Inferior parietal cortex (tissue), 1 donor: Measurements from ENCODE around the gene HSDL1.
"Not testable (repeated sequence)": the region's sequence is repeated elsewhere in the genome, so short reads cannot be mapped to it uniquely, and the experiment has no call there.

Source experiments
- DNase-seq: peaks from one replicate; pipeline ENCODE4 v3.0.0-alpha.2; 2016; ENCODE audit errors: extremely low spot score

HSDL1 gene

DNA sequence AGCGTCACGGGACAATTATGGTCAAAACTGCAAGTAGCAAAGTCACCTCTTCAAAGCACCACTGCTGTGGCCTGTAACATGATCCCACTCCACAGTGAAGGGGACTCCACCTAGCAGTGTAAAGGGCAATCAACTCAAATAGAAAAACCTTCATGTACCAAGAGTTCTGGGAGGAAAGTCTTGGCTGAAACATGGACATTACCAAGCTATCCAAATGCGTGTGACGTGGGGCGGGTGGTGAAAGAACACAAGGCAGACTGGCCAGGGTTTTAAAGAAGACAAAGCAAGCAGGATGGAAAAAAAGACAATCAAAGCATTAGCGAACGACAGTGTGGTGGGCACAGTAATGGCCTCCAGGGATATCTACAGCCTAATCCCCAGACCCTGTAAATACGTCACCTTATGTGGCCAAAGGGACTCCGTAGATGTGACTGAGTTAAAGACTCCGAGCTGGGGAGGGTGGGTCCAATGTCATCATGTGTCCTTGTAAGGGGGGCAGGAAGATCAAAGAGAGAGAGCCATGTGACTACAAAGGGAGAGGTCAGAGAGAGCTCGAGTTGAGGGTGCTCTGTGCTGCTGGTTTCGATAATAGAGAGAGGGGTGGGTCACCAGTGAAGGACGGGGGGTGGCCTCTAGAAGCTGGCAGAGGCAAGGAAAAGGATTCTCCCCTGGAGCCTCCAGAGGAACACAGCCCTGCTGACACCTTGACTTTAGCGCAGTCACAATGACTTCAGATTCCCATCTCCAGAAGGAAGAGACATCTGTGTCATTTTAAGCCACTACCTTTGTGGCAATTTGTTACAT lies 6.0 kb downstream of the HSDL1 start:
- no peak for DNase-seq

DNA sequence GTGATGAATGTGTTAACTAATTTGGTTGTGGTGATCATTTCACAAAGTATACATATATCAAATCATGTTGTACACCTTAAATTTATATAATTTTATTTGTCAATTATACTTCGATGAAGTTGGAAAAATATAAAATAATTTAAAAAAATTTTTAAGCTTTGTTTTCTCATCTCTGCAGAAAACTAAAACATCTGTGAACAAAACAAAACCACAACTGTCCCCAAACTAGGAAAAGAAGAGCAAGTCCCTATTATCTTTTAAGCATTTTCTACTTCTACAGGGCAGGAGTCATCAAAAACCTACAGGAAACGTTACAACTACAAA lies 6.5 kb downstream of the HSDL1 start:
- no peak for DNase-seq

DNA sequence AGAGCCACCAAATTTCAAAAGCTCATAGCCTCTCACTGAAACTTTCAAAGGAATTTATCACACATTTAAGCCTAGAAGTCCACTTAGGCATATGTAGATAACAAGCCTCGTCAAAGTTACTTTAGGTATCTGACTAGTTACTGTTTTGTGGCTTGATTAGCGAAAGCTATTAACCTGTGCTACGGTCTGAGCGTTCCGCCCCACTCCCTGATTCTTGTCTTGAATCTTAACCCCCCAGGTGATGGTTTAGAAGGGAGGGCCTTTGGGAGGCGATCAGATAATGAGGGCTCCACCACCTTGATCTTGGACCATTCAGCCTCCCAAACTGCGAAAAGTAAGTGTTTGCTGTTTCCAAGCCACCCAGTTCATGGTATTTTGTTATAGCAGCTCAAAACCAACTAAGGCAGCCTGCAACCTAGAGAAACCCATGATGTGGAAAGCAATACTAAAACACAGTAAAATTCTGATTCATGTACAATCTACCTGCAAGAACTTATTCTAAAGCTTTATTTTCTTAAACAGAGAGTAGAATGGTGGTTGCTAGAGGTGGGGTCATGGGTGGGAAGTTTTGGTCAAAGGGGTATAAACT lies 7.1 kb downstream of the HSDL1 start:
- no peak for DNase-seq

DNA sequence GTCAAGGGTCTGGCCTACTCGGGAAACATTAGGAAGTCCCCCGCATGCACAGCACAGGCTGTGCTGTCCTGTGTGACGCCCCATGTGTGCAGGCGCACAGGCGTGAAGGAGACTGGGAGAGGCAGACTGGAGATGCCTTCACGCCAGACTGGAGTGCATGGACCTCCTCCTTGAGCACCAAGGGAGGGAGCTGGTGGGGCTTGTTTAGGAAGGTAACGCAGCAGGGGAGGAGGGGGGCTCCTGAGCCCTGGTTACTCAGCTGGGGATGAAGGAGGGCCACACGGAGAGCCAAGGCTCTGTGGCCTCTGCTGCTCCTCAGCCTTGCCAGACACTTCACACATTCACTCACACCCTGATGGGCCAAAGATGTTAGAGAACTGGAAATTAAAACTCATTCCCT lies 7.7 kb downstream of the HSDL1 start:
- no peak for DNase-seq

DNA sequence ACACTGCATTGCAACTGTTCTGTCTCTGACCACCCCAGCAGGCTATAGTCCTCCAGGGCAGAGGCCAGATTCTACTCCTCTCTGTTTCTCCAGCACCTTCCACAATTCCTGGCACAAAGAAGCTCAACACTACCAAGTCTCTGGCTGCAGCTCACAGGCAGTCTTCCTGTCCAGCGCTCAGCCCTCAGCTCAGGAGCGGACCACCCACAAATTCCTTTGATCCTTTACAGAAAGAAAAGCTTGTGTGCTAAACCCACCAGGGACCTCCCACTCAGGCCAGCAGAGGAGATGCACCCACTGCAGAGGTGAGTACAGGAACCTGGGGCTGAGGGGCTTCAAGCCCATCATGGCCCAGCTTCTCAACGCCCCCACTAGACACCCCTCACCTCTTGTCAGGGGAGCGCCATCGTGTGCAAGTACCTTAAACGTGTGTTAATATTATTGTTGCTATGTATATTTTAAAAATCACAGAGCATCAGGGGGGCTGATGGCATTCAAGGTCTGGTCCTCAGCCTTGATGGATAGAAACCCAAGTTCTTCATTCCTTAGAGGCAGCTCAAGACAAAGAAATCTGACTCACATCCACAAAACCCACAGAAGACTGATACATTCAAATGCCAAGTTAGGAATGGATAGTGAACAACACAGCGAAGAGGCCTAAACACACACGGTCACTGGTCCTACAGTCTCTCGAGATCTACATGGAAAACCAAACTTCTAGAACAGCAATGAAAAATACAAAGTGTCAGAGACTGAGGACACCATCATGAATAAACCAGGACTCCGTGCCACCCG lies 8.4 kb downstream of the HSDL1 start:
- no peak for DNase-seq

DNA sequence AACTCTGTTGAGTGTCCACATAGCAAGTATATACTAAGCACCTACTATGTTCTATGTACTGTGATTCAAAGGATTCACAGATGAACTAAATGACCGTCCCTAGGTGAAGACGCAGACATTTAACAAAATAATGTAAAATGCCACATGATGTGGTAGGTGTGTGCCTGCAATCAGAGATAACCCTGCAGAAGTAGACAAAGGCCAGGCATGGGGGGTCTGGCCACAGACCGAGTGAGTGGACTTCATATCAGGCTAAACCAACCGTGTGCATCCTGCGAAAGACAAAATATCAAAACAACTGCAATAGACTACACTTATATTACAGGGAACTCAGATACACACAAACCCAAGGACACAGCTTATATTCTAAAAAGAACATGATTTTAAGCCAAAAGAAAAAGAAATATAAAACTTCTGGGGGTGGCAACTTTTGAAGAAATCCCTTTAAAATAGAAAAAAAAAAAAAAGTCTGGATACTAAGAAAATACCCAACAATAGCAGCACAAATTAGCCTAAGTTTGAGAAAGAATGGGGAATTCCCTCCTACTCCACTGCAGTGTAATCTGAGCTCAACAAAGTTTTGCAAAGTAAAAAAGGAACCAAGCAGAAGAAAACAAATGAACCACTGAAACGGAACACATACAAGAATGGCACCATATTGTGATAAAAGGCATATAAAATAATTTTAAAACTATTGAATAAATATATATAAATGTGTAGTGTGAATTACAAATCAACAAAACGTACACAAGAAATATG lies 12.3 kb downstream of the HSDL1 start:
- no peak for DNase-seq

DNA sequence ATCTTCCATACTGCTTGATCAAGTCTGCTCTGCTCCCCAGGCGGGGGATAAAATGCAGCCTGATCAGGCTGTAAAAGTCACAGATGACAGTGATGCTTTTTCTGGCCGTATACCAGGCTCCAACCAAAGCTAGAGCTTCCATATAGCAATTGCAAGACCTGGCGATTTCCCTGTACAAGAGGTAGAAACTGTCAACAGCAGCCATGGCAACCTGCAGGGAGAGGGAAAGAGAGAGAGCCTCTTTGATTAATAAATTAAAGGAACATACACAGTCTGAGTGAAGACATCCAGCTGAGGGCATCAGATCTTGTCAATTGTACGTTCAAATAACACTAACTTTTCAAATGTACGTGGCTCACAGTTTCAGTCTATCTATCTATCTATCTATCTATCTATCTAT lies 13.9 kb downstream of the HSDL1 start:
- DNase-seq, result no peak

DNA sequence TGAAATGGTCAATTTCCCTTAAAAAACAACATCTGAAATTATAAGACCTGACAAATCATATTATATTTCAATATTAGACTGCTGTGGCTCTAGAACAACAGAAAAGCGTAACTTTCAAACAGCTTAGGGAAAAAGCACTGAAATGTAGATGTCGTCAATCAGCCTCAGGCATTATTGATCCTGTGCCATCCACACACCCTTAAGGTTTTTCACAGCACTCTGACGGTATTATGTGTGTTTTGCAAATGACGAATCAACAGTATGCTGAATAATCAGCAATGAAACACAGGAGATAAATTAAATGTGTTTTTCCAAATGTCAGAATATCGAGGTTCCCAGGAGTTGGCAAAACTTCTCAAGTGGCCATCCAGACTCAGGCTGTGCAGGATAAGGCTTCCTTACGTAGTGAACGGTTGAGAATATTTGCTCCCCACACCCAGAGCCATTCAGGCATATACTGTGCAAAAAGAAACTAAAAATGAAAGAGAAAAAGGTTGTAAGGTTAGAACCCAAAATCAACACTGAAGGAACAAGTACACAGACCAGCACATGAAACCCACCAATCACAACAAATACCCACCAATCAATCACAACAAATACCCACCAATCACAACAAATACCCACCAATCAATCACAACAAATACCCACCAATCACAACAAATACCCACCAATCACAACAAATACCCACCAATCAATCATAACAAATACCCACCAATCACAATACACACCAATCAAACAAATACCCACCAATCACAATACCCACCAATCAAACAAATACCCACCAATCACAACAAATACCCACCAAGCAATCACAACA lies 20.5 kb downstream of the HSDL1 start:
- DNase-seq, result no peak

DNA sequence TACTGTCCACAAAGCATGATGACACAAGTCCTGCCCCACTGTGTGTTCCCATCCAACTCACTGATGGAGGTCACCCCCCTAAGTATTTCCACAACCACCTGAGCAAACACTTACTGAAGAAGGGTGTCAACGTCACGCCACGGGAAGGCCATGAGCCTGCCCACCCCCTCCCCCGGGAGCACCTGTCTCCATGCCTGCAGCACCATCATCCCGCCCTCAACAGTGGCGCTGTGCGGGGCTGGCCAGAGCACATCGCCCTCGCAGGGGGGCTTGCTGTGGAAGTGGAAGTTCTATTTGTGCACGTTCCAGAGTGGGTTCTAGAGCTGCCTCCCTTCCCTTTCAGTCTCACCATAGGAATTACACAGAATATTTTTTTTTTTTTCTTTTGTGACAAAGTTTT lies 24.0 kb downstream of the HSDL1 start:
- DNase-seq, result no peak

DNA sequence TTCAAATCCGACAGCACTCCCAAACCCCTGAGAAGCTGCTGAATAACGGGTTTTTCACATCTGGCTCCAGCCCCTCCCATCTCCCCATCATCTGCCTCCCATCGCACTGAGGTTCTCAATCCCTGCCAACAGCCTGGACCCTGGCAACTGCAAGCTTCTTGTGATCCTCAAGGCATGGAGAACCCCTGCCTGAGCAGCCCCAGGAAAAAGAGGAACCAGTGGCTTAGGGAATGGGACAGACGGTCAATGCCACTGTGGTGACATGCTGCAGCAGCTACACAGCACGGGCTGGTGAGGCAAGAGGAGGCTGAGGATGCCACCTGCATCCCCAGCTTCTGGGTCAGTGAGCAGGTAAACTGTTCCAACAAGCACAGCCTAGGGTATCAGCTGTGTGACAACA lies 25.0 kb downstream of the HSDL1 start:
- DNase-seq, result no peak

DNA sequence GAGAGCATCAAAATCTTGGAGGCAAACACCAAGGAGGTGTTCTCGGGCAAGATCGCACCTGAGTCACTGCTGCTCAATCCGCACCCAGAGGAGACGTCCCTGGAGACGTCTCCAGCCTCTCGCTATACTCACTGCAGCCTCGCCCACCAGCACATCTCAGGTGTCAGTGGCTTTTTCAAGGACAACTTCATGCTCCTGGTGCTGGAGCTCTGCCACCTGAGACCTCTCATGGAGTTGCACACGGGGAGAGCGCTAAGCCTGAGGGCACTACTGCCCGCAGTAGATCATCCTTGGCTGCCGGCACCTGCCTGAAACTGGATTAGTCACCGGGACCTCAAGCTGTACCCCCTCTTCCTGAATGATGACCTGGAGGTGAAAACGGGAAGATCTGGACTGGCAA lies 25.6 kb downstream of the HSDL1 start:
- DNase-seq, result no peak

DNA sequence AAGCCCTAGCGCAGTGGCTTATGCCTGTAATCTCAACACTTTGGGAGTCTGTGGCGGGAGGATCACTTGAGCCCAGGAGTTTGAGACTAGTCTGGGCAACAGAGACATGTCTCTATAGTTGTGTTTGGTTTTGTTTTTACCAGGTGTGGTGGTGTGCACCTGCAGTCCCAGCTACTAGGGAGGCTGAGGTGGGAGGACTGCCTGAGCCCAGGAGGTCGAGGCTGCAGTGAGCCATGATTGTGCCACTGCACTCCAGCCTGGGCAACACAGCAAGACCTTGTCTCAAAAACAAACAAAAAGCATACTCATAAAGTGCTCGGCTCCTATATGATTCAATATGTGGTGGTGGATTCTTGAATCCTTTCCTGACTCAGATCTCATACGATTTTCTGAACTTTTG lies 26.7 kb downstream of the HSDL1 start:
- not testable (repeated sequence) for DNase-seq

DNA sequence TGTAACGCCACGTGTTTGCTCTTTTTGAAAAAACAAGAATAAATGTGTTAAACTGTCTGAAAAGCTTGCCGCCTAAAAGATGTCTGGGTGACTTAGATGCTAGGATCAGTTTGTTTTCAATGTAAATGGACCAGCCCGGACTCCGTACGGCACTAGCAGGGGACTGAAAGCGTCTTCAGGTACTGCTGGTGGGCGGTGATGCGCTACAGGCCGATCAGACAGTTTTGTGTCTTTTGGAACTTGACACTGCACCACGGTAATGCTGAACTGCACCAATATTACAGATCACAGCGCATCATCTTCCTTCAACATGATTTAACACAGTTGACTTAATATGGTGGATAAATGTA lies 27.5 kb downstream of the HSDL1 start:
- peak; percentile 60 for DNase-seq

DNA sequence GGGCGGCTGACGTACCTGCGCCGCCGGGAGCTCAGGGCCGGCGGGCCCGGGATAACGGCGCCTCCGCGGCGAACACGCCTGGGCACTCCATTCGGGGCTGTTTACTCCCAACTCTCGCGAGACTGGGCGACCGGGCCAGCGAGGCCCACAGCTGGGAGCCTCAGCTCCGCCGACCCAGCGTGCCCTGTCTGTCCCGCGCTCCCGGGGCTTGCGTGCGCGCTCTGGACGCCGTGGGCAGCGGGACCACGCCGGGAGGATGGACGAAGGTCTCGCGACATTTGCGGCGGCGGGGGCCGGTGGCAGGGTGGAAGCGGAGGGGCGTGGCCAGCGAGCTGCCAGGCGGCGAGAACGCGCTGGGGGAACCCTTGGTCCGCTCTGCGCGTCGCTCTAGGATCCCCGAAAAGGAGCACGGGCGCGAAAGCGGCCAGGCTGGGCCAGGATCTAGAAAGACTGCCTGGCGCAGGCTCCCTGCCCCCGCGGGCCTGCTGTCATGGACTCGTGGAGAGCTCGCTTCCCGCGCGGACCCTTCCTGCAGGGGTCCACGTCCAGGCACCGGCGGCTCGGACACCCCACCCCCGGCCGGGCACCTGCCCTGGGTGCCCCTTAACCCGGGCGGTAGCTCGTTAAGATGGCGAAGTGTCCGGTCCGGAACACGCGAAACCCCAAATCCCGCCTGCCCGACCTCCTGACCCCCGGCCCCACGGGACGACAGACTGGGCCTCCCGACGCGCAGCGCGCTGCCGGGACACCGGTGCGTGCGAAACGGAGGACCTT lies 28.1 kb downstream of the HSDL1 start, which contains the start of gene MBTPS1:
Gene MBTPS1 (minus strand): TSS at position 223 of the 774 bp plus-strand sequence. CDS start 15,159 bp downstream, outside the sequence.
- peak; percentile 97 for DNase-seq

DNA sequence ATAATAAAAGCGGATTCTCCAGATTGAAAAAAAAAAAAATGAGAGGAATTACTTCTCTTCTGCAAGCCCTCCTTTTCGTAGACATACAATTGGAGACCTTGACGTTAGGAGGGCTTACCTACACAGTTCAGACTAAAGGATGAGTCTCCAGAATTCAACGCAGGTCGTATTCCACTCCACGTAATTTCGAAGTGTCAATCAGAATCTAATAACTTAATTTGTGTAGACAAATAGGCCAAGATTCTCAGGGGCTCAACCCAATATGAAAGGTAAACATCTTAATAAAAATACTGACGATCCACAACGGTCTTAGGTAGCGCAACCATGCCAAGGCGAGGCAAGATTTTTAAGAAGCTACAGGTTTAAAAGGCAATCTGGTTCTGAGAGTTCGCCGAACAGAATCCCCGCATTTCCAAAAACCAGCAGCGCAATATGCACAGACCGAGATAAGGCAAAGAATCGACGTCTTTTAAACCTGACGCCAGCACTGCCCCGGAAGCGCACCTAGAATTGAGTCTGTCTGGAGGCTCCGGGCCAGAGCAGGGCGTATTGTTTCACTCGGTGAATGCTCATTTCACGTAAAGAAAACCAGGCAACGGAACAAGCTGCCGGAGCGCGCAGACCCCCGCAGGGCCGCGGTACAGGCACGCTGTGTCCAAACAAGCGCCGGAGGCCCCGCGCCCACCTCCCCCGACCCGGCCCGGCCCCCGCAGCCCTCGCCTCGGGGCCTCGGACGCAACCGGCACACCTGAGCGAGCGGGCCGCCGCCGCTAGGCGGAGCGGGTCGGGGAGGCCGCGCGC lies 28.9 kb downstream of the HSDL1 start:
- DNase-seq, result peak; percentile 59

DNA sequence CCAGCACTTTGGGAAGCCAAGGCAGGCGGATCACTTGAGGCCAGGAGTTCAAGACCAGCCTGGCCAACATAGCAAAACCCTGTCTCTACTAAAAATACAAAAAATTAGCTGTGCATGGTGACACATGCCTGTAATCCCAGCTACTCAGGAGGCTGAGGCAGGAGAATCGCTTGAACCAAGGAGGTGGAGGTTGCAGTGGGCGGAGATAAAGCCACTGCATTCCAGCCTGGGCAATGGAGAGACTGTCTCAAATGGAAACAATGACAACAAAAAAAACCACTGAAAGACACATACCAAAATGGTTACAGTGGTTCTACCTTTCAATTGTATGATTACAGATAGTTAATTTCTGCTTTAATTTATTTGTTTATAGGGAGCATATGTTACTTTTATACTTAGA lies 33.0 kb downstream of the HSDL1 start:
- DNase-seq, result not testable (repeated sequence)

DNA sequence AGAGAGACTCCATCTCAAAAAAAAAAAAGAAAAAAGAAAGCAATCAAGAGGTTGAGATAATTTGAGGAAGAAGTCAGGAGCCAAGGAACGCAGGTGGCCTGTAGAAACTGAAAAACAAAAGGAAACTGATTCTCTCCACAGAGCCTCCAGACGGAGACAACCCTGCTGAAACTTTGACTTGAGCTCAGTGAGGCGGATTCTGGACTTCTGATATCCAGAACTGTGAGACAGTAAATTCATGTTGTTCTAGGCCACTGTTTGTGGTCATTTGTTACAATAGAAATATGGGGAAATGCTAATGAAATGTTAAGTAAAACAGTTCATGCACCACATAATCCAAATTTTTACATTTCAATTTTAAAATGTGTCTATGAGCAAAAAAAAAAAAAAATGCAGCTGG lies 33.5 kb downstream of the HSDL1 start:
- no peak for DNase-seq

DNA sequence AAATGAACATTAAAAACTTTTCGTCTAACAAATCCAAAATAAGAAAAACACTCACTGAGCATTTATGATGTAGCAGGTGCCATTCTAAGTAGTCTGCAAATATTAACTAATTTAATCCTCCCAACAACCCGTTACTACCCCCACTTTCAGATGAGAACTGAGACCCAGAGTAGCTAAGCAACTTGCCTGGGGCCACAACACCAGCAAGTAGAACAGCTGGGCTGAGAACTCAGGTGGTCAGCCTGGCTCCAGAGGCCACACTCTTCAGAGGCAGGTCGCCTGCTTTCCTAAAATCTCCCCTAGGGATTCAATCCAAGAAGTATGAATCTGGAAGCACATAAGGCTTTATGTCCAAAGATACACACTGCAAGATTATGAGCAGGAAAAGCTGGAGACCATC lies 34.5 kb downstream of the HSDL1 start:
- no peak for DNase-seq

DNA sequence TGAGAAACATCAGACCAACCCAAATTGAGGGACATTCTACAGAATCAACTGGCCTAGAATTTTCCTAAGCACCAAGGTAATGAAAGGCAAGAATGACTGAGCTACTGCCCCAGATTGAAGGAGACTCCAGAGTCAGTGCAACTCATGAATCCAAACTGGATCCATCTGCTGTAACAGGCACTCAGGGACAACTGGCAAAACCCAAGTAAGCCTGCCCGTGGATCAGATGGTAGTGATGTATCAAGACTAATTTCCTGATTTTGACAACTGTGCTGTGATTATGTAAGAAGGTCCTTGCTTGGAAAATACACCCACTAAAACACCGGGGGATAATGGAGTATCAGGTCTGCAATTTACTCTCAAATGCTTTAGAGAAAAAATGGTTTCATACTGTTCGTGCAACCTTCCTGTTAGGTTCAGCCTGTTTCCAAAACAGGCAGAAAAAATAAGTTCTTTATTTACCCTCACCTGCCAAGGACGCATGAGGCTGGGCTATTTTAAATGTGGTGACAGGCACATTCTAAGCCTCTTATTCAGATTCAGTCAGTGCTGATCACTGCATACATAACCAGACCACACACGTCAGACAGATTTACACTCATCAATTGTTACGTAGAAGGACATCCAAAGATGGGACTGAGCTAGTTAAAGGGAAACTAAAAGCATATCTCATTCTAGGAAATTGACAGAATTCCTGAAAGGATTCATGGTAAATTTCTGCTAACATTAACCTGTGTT lies 35.2 kb downstream of the HSDL1 start:
- DNase-seq, result no peak
